HL-60/S4 (cell line): Measurements from ENCODE around the gene CTNNA1.
"Not testable (repeated sequence)": the region's sequence is repeated elsewhere in the genome, so short reads cannot be mapped to it uniquely, and the experiment has no call there.

Source experiments
- in situ Hi-C: fragments of 300-500 bp; cut with MboI; formaldehyde crosslinking; loops from 2 replicates; pipeline ENCODE4 v1.14.3; 2022; ENCODE audit warnings: low sequenced_read_pairs

The CTNNA1 gene

GRCh38 chr5:138755084-138755748 is 2.0 kb downstream of the CTNNA1 start:
- in situ Hi-C loops = no loop called here

GRCh38 chr5:138757061-138757776 is 4.0 kb downstream of the CTNNA1 start:
- in situ Hi-C loops = no loop called here

GRCh38 chr5:138760448-138761110 is 7.4 kb downstream of the CTNNA1 start:
- in situ Hi-C loops = no loop called here

DNA sequence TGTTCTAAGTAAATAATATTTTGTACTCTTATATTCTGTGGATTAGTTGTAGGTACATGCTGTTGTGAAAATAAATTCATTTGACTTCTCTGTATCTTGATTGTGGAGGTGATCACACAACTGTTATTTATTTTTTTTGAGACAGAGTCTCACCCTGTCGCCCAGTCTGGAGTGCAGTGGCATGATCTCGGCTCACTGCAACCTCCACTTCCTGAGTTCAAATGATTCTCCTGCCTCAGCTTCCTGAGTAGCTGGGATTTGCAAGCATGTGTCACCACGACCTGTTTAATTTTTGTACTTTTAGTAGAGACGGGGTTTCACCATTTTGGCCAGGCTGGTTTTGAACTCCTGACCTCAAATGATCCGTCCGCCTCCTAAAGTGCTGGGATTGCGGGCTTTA is 7.9 kb downstream of the CTNNA1 start:
- in situ Hi-C loops = not testable (repeated sequence)

- in situ Hi-C loops = not testable (repeated sequence)
Observed at GRCh38 chr5:138761670-138762069, 8.4 kb downstream of the CTNNA1 start.

- in situ Hi-C loops = no loop called here
Observed at GRCh38 chr5:138762110-138762509, 8.9 kb downstream of the CTNNA1 start.

DNA sequence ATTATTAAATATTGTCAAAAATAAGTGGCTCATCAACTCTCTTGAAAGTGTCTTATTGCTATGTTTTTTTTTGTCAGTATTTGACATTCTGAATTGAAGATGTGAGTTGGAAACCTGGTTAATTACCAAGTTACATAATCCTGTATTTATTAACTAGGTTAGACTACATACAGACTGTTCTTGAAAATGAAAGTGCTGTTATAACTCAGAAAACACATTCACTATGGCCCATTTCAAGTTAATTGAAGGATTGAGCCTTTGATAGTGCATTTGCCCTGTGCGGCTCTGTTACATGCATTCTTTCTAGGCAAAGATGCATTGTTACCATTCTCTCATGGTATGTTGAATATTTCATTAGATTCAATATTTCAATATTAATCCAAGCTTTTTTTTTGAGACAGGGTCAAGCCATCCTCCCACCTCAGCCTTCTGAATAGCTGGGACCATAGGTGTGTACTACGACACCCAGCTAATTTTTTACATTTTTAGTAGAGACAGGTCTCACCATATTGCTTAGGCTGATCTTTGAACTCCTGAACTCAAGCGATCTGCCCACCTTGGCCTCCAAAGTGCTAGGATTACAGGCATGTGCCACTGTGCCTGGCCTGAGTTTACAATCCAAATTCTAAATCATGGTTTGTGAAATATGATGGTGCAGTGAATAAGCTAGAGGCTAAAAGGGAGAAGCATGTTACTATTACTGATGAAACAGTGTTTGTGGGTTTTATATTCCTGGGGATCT is 10.0 kb downstream of the CTNNA1 start:
- in situ Hi-C loops = no loop called here

GRCh38 chr5:138770291-138770690 is 17.1 kb downstream of the CTNNA1 start:
- in situ Hi-C loops = no loop called here

GRCh38 chr5:138770977-138771376 is 17.8 kb downstream of the CTNNA1 start:
- in situ Hi-C loops = no loop called here

DNA sequence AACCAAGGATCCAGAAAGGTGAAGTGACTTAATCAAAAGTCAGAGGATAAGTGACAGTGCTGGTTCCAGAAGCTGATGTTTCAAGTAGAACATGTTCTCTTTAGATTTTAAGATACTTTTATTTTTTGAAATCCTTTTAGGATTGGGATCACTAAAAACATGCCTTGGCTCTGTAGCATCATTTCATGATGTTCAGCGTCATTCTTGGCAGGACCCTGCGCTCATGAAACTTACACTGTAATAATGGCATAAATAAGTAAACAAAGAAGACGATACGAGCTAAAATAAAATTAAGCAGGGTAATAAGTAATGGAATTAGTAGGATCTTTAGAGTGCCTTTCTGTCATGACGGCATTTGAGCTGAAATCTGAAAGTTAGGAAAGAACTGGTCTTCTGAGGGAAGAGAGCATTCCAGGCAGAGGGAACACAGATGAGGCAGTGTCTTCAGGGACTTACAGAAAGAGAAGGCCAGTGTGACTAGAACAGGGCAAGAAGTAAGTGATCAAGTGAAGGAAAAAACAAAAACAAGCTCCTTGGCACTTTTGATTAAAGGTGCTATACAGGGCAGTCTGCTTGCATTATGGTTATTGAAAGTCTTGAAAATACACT is 19.9 kb downstream of the CTNNA1 start:
- in situ Hi-C loops = no loop called here

DNA sequence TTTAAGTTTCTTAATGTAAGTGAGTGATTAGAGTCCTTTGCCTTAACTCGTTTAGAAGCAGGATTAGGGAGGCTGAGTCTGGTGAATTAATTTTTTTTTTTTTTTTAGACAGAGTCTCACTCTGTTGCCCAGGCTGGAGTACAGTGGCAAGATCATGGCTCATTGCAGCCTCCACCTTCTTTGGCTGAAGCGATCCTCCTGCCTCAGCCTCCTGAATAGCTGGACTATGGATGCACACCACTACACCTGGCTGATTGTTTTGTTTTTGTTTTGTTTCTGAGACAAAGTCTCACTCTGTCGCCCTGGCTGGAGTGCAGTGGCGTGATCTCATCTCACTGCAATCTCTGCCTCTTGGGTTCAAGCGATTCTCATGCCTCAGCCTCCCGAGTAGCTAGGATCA is 20.4 kb downstream of the CTNNA1 start:
- in situ Hi-C loops = not testable (repeated sequence)

GRCh38 chr5:138775034-138775433 is 21.8 kb downstream of the CTNNA1 start:
- in situ Hi-C loops = no loop called here

- in situ Hi-C loops = no loop called here
Observed at GRCh38 chr5:138778234-138778633, 25.0 kb downstream of the CTNNA1 start.

DNA sequence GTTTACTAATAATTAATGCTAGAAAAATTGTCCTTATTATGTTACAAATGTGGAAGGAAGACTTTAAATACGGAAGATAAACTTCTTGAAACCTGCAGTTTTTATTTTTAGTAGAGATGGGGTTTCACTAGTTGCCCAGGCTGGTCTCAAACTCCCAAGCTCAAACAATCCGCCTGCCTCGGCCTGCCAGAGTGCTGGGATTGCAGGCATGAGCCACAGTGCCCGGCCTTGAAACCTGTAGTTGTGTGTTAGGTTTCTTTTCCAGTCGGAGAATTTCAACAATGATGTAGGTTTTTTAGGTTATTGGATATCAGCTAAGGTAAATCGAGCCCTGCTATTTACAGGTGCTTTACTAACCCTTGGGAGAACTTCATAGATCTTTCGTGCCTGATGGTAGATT is 30.8 kb downstream of the CTNNA1 start:
- in situ Hi-C loops = no loop called here

DNA sequence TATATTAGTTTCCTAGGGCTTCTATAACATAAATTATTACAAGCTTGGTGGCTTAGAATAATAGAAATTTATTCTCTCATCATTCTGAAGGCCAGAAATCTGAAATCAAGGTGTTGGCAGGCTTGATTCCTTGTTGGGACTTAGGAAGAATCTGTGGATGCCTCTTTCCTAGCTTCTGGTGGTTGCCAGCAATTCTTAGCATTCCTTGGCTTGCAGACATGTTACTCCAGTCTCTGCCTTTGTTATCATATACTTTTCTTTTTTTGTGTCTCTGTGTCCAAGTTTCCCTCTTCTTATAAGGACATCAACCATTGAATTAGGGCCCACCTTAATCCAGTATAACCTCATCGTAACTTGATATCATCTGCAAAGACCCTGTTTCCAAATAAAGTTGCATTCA is 31.4 kb downstream of the CTNNA1 start:
- in situ Hi-C loops = no loop called here

GRCh38 chr5:138789771-138790242 is 36.6 kb downstream of the CTNNA1 start:
- in situ Hi-C loops = no loop called here

- in situ Hi-C loops = no loop called here
Observed at GRCh38 chr5:138790684-138791083, 37.5 kb downstream of the CTNNA1 start.

DNA sequence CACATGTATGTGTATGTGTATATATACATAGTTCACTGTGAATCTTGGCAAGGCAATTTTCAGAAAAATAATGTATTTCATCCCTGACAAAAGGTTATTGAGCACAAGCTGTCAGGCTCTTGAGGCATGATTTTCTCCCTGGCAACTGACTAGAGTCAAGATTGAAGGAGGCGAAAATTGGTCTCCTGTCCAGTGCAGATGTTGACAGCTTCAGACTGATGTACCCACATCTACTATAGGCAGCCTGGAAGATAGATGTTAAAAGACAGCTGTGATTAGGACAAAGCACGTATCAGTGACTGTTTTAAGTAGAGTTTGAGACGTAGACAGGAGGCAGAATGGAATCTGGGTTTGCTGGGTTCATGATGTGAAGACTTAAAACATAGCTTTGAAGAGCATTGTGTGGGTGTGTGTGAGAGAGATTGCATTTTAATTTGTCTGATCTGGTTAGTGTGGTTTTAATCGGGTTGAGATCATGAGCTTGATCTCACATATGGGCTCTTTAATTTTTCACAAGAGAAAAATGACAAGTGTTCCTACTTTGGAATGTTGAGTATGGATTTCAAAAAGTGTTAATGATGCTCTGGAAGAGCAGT is 39.1 kb downstream of the CTNNA1 start:
- in situ Hi-C loops = no loop called here

GRCh38 chr5:138793575-138793974 is 40.4 kb downstream of the CTNNA1 start:
- in situ Hi-C loops = no loop called here

DNA sequence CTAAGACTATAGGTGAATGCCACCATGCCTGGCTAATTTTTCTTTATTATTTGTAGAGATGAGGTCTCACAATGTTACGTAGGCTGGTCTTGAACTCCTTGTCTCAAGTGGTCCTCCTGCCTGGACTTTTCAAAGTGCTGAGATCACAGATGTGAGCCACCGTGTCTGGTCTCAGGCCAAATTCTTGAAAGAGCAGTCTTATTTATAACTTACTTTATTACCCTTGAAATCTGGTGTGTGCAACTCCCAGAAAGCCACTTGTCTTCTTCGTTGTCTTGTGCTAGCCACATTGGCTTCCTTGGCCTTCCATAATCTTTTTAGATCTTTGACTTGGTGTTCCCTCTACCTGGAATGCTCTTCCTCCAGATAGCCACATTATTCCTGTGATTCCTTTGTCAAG is 50.1 kb downstream of the CTNNA1 start:
- in situ Hi-C loops = loop anchor here (25.0 kb wide), 1 partner anchor 459 kb away; no protein-coding TSS in a partner anchor
